Measurements from ENCODE around the gene PARD3.
"Not testable (repeated sequence)": the region's sequence is repeated elsewhere in the genome, so short reads cannot be mapped to it uniquely, and the experiment has no call there.

The PARD3 gene

GRCh38 chr10:34801097-34801733, 13.9 kb downstream of the PARD3 start:
- no peak for TF ChIP-seq CTCF (conservative IDR thresholded peaks at IDR 0.05; ENCODE audit: control insufficient read depth, insufficient read depth, low read depth, low read length)
- no peak overlapping the region for H3K4me3 ChIP-seq (ENCODE audit: control insufficient read depth, low read depth, low read length)
- peak; percentile 44 for DNase-seq (ENCODE audit: low read depth)

GRCh38 chr10:34800624-34801023, 14.5 kb downstream of the PARD3 start:
- no peak overlapping the region for H3K4me3 ChIP-seq (ENCODE audit: control insufficient read depth, low read depth, low read length)
- no peak for DNase-seq (ENCODE audit: low read depth)
- no peak for TF ChIP-seq CTCF (conservative IDR thresholded peaks at IDR 0.05; ENCODE audit: control insufficient read depth, insufficient read depth, low read depth, low read length)

GRCh38 chr10:34798654-34799053, 16.4 kb downstream of the PARD3 start:
- no peak for TF ChIP-seq CTCF (conservative IDR thresholded peaks at IDR 0.05; ENCODE audit: control insufficient read depth, insufficient read depth, low read depth, low read length)
- DNase-seq (ENCODE audit: low read depth), result no peak

GRCh38 chr10:34797155-34797554, 17.9 kb downstream of the PARD3 start:
- no peak overlapping the region for H3K4me3 ChIP-seq (ENCODE audit: control insufficient read depth, low read depth, low read length)
- DNase-seq (ENCODE audit: low read depth), result no peak
- no peak for TF ChIP-seq CTCF (conservative IDR thresholded peaks at IDR 0.05; ENCODE audit: control insufficient read depth, insufficient read depth, low read depth, low read length)

More at GRCh38 chr10:34798654-34799053, 16.4 kb downstream of the PARD3 start:
- H3K4me3 ChIP-seq (ENCODE audit: control insufficient read depth, low read depth, low read length), result no peak overlapping the region

GRCh38 chr10:34796133-34796532, 19.0 kb downstream of the PARD3 start:
- no peak for DNase-seq (ENCODE audit: low read depth)
- no peak overlapping the region for H3K4me3 ChIP-seq (ENCODE audit: control insufficient read depth, low read depth, low read length)
- TF ChIP-seq CTCF (conservative IDR thresholded peaks at IDR 0.05; ENCODE audit: control insufficient read depth, insufficient read depth, low read depth, low read length), result no peak

- TF ChIP-seq CTCF (conservative IDR thresholded peaks at IDR 0.05; ENCODE audit: control insufficient read depth, insufficient read depth, low read depth, low read length), result no peak
- DNase-seq (ENCODE audit: low read depth), result no peak
- H3K4me3 ChIP-seq (ENCODE audit: control insufficient read depth, low read depth, low read length), result no peak overlapping the region
Measured at GRCh38 chr10:34795334-34795733, 19.8 kb downstream of the PARD3 start.

GRCh38 chr10:34794835-34795234, 20.3 kb downstream of the PARD3 start:
- DNase-seq (ENCODE audit: low read depth), result no peak
- TF ChIP-seq CTCF (conservative IDR thresholded peaks at IDR 0.05; ENCODE audit: control insufficient read depth, insufficient read depth, low read depth, low read length), result no peak

GRCh38 chr10:34793581-34793980, 21.5 kb downstream of the PARD3 start:
- not testable (repeated sequence) for H3K4me3 ChIP-seq (ENCODE audit: control insufficient read depth, low read depth, low read length); DNase-seq (ENCODE audit: low read depth)

More at GRCh38 chr10:34794835-34795234, 20.3 kb downstream of the PARD3 start:
- no peak overlapping the region for H3K4me3 ChIP-seq (ENCODE audit: control insufficient read depth, low read depth, low read length)

Data from fibroblast of mammary gland (primary cell).